Endothelial cell of umbilical vein (primary cell): ENCODE results near the gene MT1B. TPM values are rescaled to one million over a fixed set of nuclear protein-coding genes. Genes with fewer than 3 reads are reported as not detected.

Experiments used
- BruUV-seq: library from RNA; stranded (reverse); fragments of 400-500 nt; replicated peaks from 2 replicates; lab custom pipeline; 2021; lab: Mats Ljungman, UMichigan
- CTCF ChIA-PET: fragments of 300-600, 350-600 bp; sonication (Branson Sonifier 250); formaldehyde crosslinking; loops from one replicate; lab custom pipeline; 2021; ENCODE audit warnings: antibody characterized with exemption, inconsistent platforms; lab: Charles Lee
- POLR2A ChIA-PET: fragments of 300-600, 350-600 bp; sonication (Branson Sonifier 250); formaldehyde crosslinking; loops from one replicate; lab custom pipeline; 2021; ENCODE audit warnings: antibody characterized with exemption, inconsistent platforms; lab: Charles Lee
- DNase-seq: peaks from one replicate; pipeline ENCODE4 v3.0.0-alpha.2; 2011; ENCODE audit warnings: low read depth, low spot score
- FAIRE-seq: peaks from 2 replicates; lab custom pipeline; 2011; peaks lifted over from hg19 to GRCh38; lab: Jason Lieb, UNC
- H2AFZ ChIP-seq: 2 replicates; pipeline ENCODE4 v1.6.0; 2012; ENCODE audit warnings: low read depth, low read length, control low read depth, inconsistent platforms
- H3K27ac ChIP-seq: 2 replicates; pipeline ENCODE4 v1.5.1; 2011; ENCODE audit warnings: low read depth, mild to moderate bottlenecking, control low read depth, low read length, moderate library complexity; ENCODE audit not compliant: insufficient read depth
- H3K27me3 ChIP-seq, 2 experiments: 2 replicates each; pipeline versions ENCODE4 v1.6.0 to v1.6.1; 2011; ENCODE audit warnings: low read length in 2 of 2, mixed read lengths in 1 of 2; ENCODE audit not compliant: control insufficient read depth in 2 of 2, insufficient read depth in 2 of 2
- H3K36me3 ChIP-seq, 2 experiments: 2 replicates in 1 of 2; 3 replicates in 1 of 2; pipeline ENCODE4 v1.5.1; 2011; ENCODE audit warnings: low read length in 2 of 2, mild to moderate bottlenecking in 1 of 2, moderate library complexity in 1 of 2; ENCODE audit not compliant: control insufficient read depth in 2 of 2, insufficient read depth in 2 of 2; ENCODE audit errors: extremely low read depth in 1 of 2
- H3K4me1 ChIP-seq: 3 replicates; pipeline ENCODE4 v1.5.1; 2011; ENCODE audit warnings: mild to moderate bottlenecking, low read length; ENCODE audit not compliant: control insufficient read depth, insufficient read depth; ENCODE audit errors: extremely low read depth
- H3K4me2 ChIP-seq: 2 replicates; pipeline ENCODE4 v1.6.1; 2011; ENCODE audit warnings: low read length, control low read depth, mixed read lengths; ENCODE audit not compliant: insufficient read depth
- H3K4me3 ChIP-seq, 3 experiments: fragments of 200-600 bp in 1 of 3; sonication (generic), shearing (Covaris generic) in 1 of 3; replicated peaks in 1 of 3; 2 replicates each; pipeline ENCODE4 v1.5.1; 2011 to 2016; ENCODE audit warnings: control low read depth in 3 of 3, low read length in 3 of 3, mild to moderate bottlenecking in 2 of 3, inconsistent platforms in 1 of 3, low read depth in 1 of 3, moderate library complexity in 1 of 3; ENCODE audit not compliant: insufficient read depth in 1 of 3
- H3K79me2 ChIP-seq: 2 replicates; pipeline ENCODE4 v1.6.0; 2012; ENCODE audit warnings: low read length, inconsistent platforms; ENCODE audit not compliant: control insufficient read depth, insufficient read depth
- H3K9ac ChIP-seq: replicated peaks from 2 replicates; pipeline ENCODE3; 2011; ENCODE audit warnings: low read length, control low read depth; ENCODE audit not compliant: insufficient read depth; ENCODE audit errors: extremely low read depth
- H3K9me1 ChIP-seq: replicated peaks from 3 replicates; pipeline ENCODE4 v1.6.0; 2011; ENCODE audit warnings: mild to moderate bottlenecking, low read length; ENCODE audit not compliant: control insufficient read depth, insufficient read depth; ENCODE audit errors: extremely low read depth
- H3K9me3 ChIP-seq: replicated peaks from 2 replicates; pipeline ENCODE4 v1.5.1; 2012; ENCODE audit warnings: low read length, inconsistent platforms; ENCODE audit not compliant: control insufficient read depth, insufficient read depth
- H4K20me1 ChIP-seq: replicated peaks from 2 replicates; pipeline ENCODE3; 2011; ENCODE audit warnings: mild to moderate bottlenecking, low read length; ENCODE audit not compliant: control insufficient read depth, insufficient read depth; ENCODE audit errors: extremely low read depth
- CTCF ChIP-seq, 2 donors: IDR thresholded peaks; 1 replicate in 1 of 2; 2 replicates in 1 of 2; pipeline ENCODE4 v1.5.1; 2011; ENCODE audit warnings: low read length in 2 of 2, mild to moderate bottlenecking in 2 of 2, moderate library complexity in 2 of 2, control low read depth in 1 of 2, inconsistent platforms in 1 of 2, low read depth in 1 of 2; ENCODE audit not compliant: insufficient read depth in 1 of 2; ENCODE audit errors: extremely low read depth in 1 of 2
- EZH2 ChIP-seq: IDR thresholded peaks from 2 replicates; pipeline ENCODE4 v1.6.1; 2012; ENCODE audit warnings: borderline replicate concordance, low read depth, mild to moderate bottlenecking, moderate library complexity, low read length, inconsistent platforms; ENCODE audit not compliant: severe bottlenecking
- FOS ChIP-seq: IDR thresholded peaks from 2 replicates; pipeline ENCODE4 v1.6.1; 2011; ENCODE audit warnings: mild to moderate bottlenecking, low read length, moderate library complexity, borderline replicate concordance; ENCODE audit not compliant: insufficient read depth
- GATA2 ChIP-seq: IDR thresholded peaks from 2 replicates; pipeline ENCODE4 v1.7.0; 2011; ENCODE audit warnings: low read depth, mild to moderate bottlenecking, moderate library complexity, mixed read lengths, low read length; ENCODE audit not compliant: insufficient read length, insufficient read depth
- JUN ChIP-seq: IDR thresholded peaks from 2 replicates; pipeline ENCODE4 v1.6.1; 2011; ENCODE audit warnings: borderline replicate concordance, low read depth; ENCODE audit not compliant: insufficient read length, insufficient read depth
- MYC ChIP-seq: IDR thresholded peaks from one replicate; pipeline ENCODE4 v1.6.1; 2011; ENCODE audit warnings: mild to moderate bottlenecking, low read depth, low read length
- POLR2A ChIP-seq: IDR thresholded peaks from 2 replicates; pipeline ENCODE4 v1.6.1; 2012; ENCODE audit warnings: low read depth, mild to moderate bottlenecking, control low read depth, low read length
- POLR2AphosphoS5 ChIP-seq: IDR thresholded peaks from 2 replicates; pipeline ENCODE4 v1.6.1; 2012; ENCODE audit warnings: low read depth, mild to moderate bottlenecking, control low read depth, low read length, moderate library complexity; ENCODE audit not compliant: insufficient read depth
- dilution Hi-C: fragments of 300-500 bp; cut with MboI; formaldehyde crosslinking; loops from one replicate; pipeline ENCODE4 v1.15.0; 2019; ENCODE audit warnings: low sequenced_read_pairs; ENCODE audit not compliant: extremely low pct_ligation_motif_present
- intact Hi-C: fragments of 100-400 bp; cut with micrococcal nuclease; formaldehyde crosslinking; loops from one replicate; pipeline ENCODE4 v1.10.0; 2022
- polyA plus RNA-seq, 4 experiments: library from polyadenylated mRNA; depleted of rRNA in 3 of 4; stranded (reverse) in 3 of 4; unstranded in 1 of 4; fragments of >200 nt; gene quantifications; 2 replicates each; pipeline versions ENCODE4 v1.2.1 to v1.2.3, GENCODE V29; 2011 to 2012; ENCODE audit warnings: missing spikeins in 1 of 4
- total RNA-seq: library from RNA; stranded (reverse); gene quantifications from 2 replicates; pipeline ENCODE4 v1.2.3, GENCODE V29; 2021

Gene MT1B
- total and polyA plus RNA-seq, 2 donors (not counting 3 experiments of a cell fraction or from before 2014, with no cell fraction given), result not detected

- H3K9me3 ChIP-seq, result no peaks in the 10 kb centered on the region
- no peak overlapping the region for H3K27ac ChIP-seq
- no peaks in the 10 kb centered on the region for H3K36me3 ChIP-seq
- no peak overlapping the region for H3K4me2 ChIP-seq
- ChIA-PET POLR2A (no interaction called here), CTCF (interaction anchor here (0.9 to 1.7 kb wide), 2 partner anchors 10 to 47 kb away, joined by 3 to 5 read pairs; no protein-coding TSS in a partner anchor)
- no TSS peak for BruUV-seq
- dilution Hi-C loops (no loop called here), intact Hi-C loops (no loop called here)
- H3K79me2 ChIP-seq, result no peaks in the 10 kb centered on the region
- H3K9ac ChIP-seq, result no peak overlapping the region
- FAIRE-seq, result no peak
- no peak for DNase-seq
- TF ChIP-seq JUN (no peak), CTCF (IDR thresholded peaks at IDR 0.05; ENCODE audit: extremely low read depth in 1 of 2, insufficient read depth in 1 of 2, low read depth in 1 of 2, low read length in 2 of 2) (no peak), POLR2A (no peak)
- H2AFZ ChIP-seq, result no peak overlapping the region
- no peaks in the 10 kb centered on the region for H3K4me1 ChIP-seq
- no peak overlapping the region for H3K4me3 ChIP-seq
- no peaks in the 10 kb centered on the region for H3K27me3 ChIP-seq
- no peaks in the 10 kb centered on the region for H4K20me1 ChIP-seq
- H3K9me1 ChIP-seq, result no peaks in the 10 kb centered on the region
These were observed 38.9 kb downstream of the MT1B start for GRCh38 chr16:56690420-56691122.

- TF ChIP-seq FOS (no peak), MYC (no peak), CTCF (IDR thresholded peaks at IDR 0.05; ENCODE audit: extremely low read depth in 1 of 2, insufficient read depth in 1 of 2, low read depth in 1 of 2, low read length in 2 of 2) (no peak), POLR2A (no peak), GATA2 (no peak), EZH2 (no peak), POLR2AphosphoS5 (no peak)
- no peaks in the 10 kb centered on the region for H3K9me1 ChIP-seq
- H3K4me2 ChIP-seq, result no peak overlapping the region
- no peaks in the 10 kb centered on the region for H4K20me1 ChIP-seq
- no peaks in the 10 kb centered on the region for H3K9me3 ChIP-seq
- DNase-seq, result no peak
- no peak overlapping the region for H3K4me3 ChIP-seq
- POLR2A ChIA-PET, result no interaction called here
- H3K9ac ChIP-seq, result no peak overlapping the region
- H3K4me1 ChIP-seq, result no peaks in the 10 kb centered on the region
- no peaks in the 10 kb centered on the region for H3K36me3 ChIP-seq
- CTCF ChIA-PET, result interaction anchor here (1.7 kb wide), 1 partner anchor 10 kb away, joined by 6 read pairs; no protein-coding TSS in a partner anchor
- dilution Hi-C loops, result no loop called here
- H3K79me2 ChIP-seq, result no peaks in the 10 kb centered on the region
- H3K27me3 ChIP-seq, result no peaks in the 10 kb centered on the region
- BruUV-seq, result no TSS peak
- FAIRE-seq, result no peak
- no peak overlapping the region for H3K27ac ChIP-seq
- H2AFZ ChIP-seq, result no peak overlapping the region
- intact Hi-C loops, result no loop called here
These were observed 40.2 kb downstream of the MT1B start for GRCh38 chr16:56691885-56692284.
